Measurements from ENCODE around the gene IFT88.

The IFT88 gene

GRCh38 chr13:20719783-20720182, 152.8 kb downstream of the IFT88 start:
- DNase-seq: no peak

GRCh38 chr13:20720499-20720898, 153.5 kb downstream of the IFT88 start:
- DNase-seq: no peak

- DNase-seq: no peak
These were observed 154.1 kb downstream of the IFT88 start for GRCh38 chr13:20721058-20721453.

- no peak for DNase-seq
These were observed 154.7 kb downstream of the IFT88 start for GRCh38 chr13:20721454-20722357.

GRCh38 chr13:20727856-20728255, 160.9 kb downstream of the IFT88 start:
- no peak for DNase-seq

GRCh38 chr13:20728579-20729311, 161.8 kb downstream of the IFT88 start:
- DNase-seq: no peak

- no peak for DNase-seq
These were observed 163.0 kb downstream of the IFT88 start for GRCh38 chr13:20729633-20730585.

GRCh38 chr13:20738616-20739015, 171.7 kb downstream of the IFT88 start:
- DNase-seq: no peak

GRCh38 chr13:20740021-20740420, 173.1 kb downstream of the IFT88 start:
- no peak for DNase-seq

Data from stimulated activated CD4-positive, alpha-beta T cell treated with anti-CD3 and anti-CD28 coated beads, Interleukin-4, amount 100 ng/mL, for 24 hours (primary cell).